Measurements from ENCODE around the gene MUC12. TPM values are rescaled to one million over a fixed set of nuclear protein-coding genes. Genes with fewer than 3 reads are reported as not detected.
"Not testable (repeated sequence)": the region's sequence is repeated elsewhere in the genome, so short reads cannot be mapped to it uniquely, and the experiment has no call there.

The MUC12 gene
- total and polyA plus RNA-seq, 2 of the 4 experiments (the other 2 are of a cell fraction) = 4.0 TPM; not detected in 1

- no peak for DNase-seq
- Histone ChIP-seq H2BK20ac (ENCODE audit: low read depth, low read length) (no peak overlapping the region), H3K9me1 (ENCODE audit: insufficient read depth, low read length) (no peaks in the 10 kb centered on the region), H2AK9ac (replicated peaks; ENCODE audit: low read depth, low read length, poor library complexity) (no peak overlapping the region), H2BK5ac (ENCODE audit: low read depth, low read length, poor library complexity, severe bottlenecking) (no peak overlapping the region), H3K27ac (ENCODE audit: insufficient read depth, low read length) (no peak overlapping the region), H4K8ac (ENCODE audit: low read depth in 2 of 2, low read length in 2 of 2) (no peak overlapping the region), H3K79me1 (ENCODE audit: low read depth in 1 of 2, low read length in 2 of 2) (no peaks in the 10 kb centered on the region), H3K4me1 (ENCODE audit: control insufficient read depth, insufficient read depth, low read length) (no peaks in the 10 kb centered on the region), H2BK120ac (ENCODE audit: low read depth, low read length) (no peak overlapping the region), H3K4me3 (ENCODE audit: insufficient read depth, low read depth, low read length) (no peak overlapping the region), H4K20me1 (ENCODE audit: insufficient read depth, low read length) (no peaks in the 10 kb centered on the region), H3K56ac (ENCODE audit: extremely low read depth, insufficient read depth, low read length) (no peak overlapping the region), H3K4me2 (ENCODE audit: low read depth, low read length) (no peak overlapping the region), H3K18ac (ENCODE audit: low read depth, low read length) (no peak overlapping the region), H4K91ac (ENCODE audit: insufficient read depth, low read depth, low read length) (no peak overlapping the region), H2BK15ac (ENCODE audit: low read depth, low read length) (no peak overlapping the region), H3K27me3 (ENCODE audit: control insufficient read depth, insufficient read depth, low read length) (no peaks in the 10 kb centered on the region; the same call in 1 of the 2 replicates), H3K23ac (ENCODE audit: low read depth, low read length) (no peak overlapping the region), H3K14ac (replicated peaks; ENCODE audit: low read depth, low read length) (no peak overlapping the region), H4K5ac (ENCODE audit: low read depth, low read length) (no peak overlapping the region), H3K36me3 (ENCODE audit: control insufficient read depth, insufficient read depth, low read length) (no peaks in the 10 kb centered on the region), H3K4ac (ENCODE audit: low read depth, low read length) (no peak overlapping the region), H2AK5ac (ENCODE audit: low read depth, low read length) (no peak overlapping the region), H3K9ac (ENCODE audit: low read depth, low read length) (no peak overlapping the region), H3K9me3 (ENCODE audit: control insufficient read depth, insufficient read depth, low read length) (peaks cover 4% of the 10 kb centered on the region; the same call in 1 of the 2 replicates), H2AFZ (replicated peaks; ENCODE audit: low read length, poor library complexity) (no peak overlapping the region)
- no TSS peak for BruUV-seq (replicated peaks)
- POLR2A ChIA-PET (ENCODE audit: unreplicated experiment) = no interaction called here
- CTCF ChIA-PET = no interaction called here
- in situ Hi-C loops (cut with MboI; ENCODE audit: low sequenced_read_pairs) (no loop called here), dilution Hi-C loops (cut with HindIII; ENCODE audit: low sequenced_read_pairs, unreplicated experiment) (no loop called here), intact Hi-C loops (cut with micrococcal nuclease) (no loop called here)
- 74% methylated on average over 5 of the region's 9 CpGs; no CpG with 5 or more reads in 1 of the 2 experiments for WGBS, 2 experiments (ENCODE audit: extremely low coverage in 2 of 2, insufficient read length in 1 of 2)
- TF ChIP-seq MAZ (IDR thresholded peaks at IDR 0.05; ENCODE audit: borderline replicate concordance, low read depth, low read length) (no peak), NFE2L2 (IDR thresholded peaks at IDR 0.05; ENCODE audit: low read depth, low read length) (no peak), FOS (IDR thresholded peaks at IDR 0.05; ENCODE audit: low read depth, low read length) (no peak), SMC3 (IDR thresholded peaks at IDR 0.05; ENCODE audit: low read depth, low read length) (no peak), CTCF (conservative IDR thresholded peaks at IDR 0.05; ENCODE audit: low read depth, low read length) (no peak)
- no peak for ATAC-seq (ENCODE audit: low read depth)
Observed at GRCh38 chr7:100991631-100992030, 22.3 kb downstream of the MUC12 start.

DNA sequence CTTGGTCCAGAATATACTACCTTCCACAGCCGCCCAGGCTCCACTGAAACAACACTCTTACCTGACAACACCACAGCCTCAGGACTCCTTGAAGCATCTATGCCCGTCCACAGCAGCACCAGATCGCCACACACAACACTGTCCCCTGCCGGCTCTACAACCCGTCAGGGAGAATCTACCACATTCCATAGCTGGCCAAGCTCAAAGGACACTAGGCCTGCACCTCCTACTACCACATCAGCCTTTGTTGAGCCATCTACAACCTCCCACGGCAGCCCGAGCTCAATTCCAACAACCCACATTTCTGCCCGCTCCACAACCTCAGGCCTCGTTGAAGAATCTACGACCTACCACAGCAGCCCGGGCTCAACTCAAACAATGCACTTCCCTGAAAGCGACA lies 22.9 kb downstream of the MUC12 start:
- dilution Hi-C loops (cut with HindIII; ENCODE audit: low sequenced_read_pairs, unreplicated experiment); intact Hi-C loops (cut with micrococcal nuclease): not testable (repeated sequence)

More for the DNA sequence above, 22.9 kb downstream of the MUC12 start:
- H3K4ac ChIP-seq (ENCODE audit: low read depth, low read length); H2BK120ac ChIP-seq (ENCODE audit: low read depth, low read length); H3K4me3 ChIP-seq (ENCODE audit: insufficient read depth, low read depth, low read length); H3K14ac ChIP-seq (replicated peaks; ENCODE audit: low read depth, low read length); BruUV-seq (replicated peaks); H3K9me3 ChIP-seq (ENCODE audit: control insufficient read depth, insufficient read depth, low read length); H4K5ac ChIP-seq (ENCODE audit: low read depth, low read length); H2BK20ac ChIP-seq (ENCODE audit: low read depth, low read length); H4K20me1 ChIP-seq (ENCODE audit: insufficient read depth, low read length); H2BK15ac ChIP-seq (ENCODE audit: low read depth, low read length); H3K56ac ChIP-seq (ENCODE audit: extremely low read depth, insufficient read depth, low read length); POLR2A ChIA-PET (ENCODE audit: unreplicated experiment); CTCF ChIA-PET; H3K4me2 ChIP-seq (ENCODE audit: low read depth, low read length); H3K36me3 ChIP-seq (ENCODE audit: control insufficient read depth, insufficient read depth, low read length); H2AK5ac ChIP-seq (ENCODE audit: low read depth, low read length); H3K9me1 ChIP-seq (ENCODE audit: insufficient read depth, low read length); H2BK5ac ChIP-seq (ENCODE audit: low read depth, low read length, poor library complexity, severe bottlenecking); H3K79me1 ChIP-seq (ENCODE audit: low read depth in 1 of 2, low read length in 2 of 2); DNase-seq; H3K4me1 ChIP-seq (ENCODE audit: control insufficient read depth, insufficient read depth, low read length); H3K27ac ChIP-seq (ENCODE audit: insufficient read depth, low read length); H4K8ac ChIP-seq (ENCODE audit: low read depth in 2 of 2, low read length in 2 of 2); in situ Hi-C loops (cut with MboI; ENCODE audit: low sequenced_read_pairs); ATAC-seq (ENCODE audit: low read depth); H2AK9ac ChIP-seq (replicated peaks; ENCODE audit: low read depth, low read length, poor library complexity); H3K23ac ChIP-seq (ENCODE audit: low read depth, low read length); H3K27me3 ChIP-seq (ENCODE audit: control insufficient read depth, insufficient read depth, low read length); H2AFZ ChIP-seq (replicated peaks; ENCODE audit: low read length, poor library complexity); H3K18ac ChIP-seq (ENCODE audit: low read depth, low read length); H4K91ac ChIP-seq (ENCODE audit: insufficient read depth, low read depth, low read length); H3K9ac ChIP-seq (ENCODE audit: low read depth, low read length): not testable (repeated sequence)
- WGBS, 2 experiments (ENCODE audit: extremely low coverage in 2 of 2, insufficient read length in 1 of 2) = 76% methylated on average over 5 of the region's 12 CpGs; no CpG with 5 or more reads in 1 of the 2 experiments

Data from IMR-90 (cell line).